ENCODE data around the gene ARPP19.
"Not testable (repeated sequence)": the region's sequence is repeated elsewhere in the genome, so short reads cannot be mapped to it uniquely, and the experiment has no call there.

ARPP19 gene

GRCh38 chr15:52514482-52514881 lies 54.3 kb downstream of the ARPP19 start:
- no peak for DNase-seq (ENCODE audit: low read depth in 2 of 2)

- DNase-seq (ENCODE audit: low read depth in 2 of 2) = not testable (repeated sequence)
Observed at GRCh38 chr15:52512869-52513268, 56.0 kb downstream of the ARPP19 start.

GRCh38 chr15:52511084-52511483 lies 57.7 kb downstream of the ARPP19 start:
- no peak for DNase-seq (ENCODE audit: low read depth in 2 of 2)

GRCh38 chr15:52509500-52510245 lies 59.2 kb downstream of the ARPP19 start:
- no peak for DNase-seq (ENCODE audit: low read depth in 2 of 2)

DNA sequence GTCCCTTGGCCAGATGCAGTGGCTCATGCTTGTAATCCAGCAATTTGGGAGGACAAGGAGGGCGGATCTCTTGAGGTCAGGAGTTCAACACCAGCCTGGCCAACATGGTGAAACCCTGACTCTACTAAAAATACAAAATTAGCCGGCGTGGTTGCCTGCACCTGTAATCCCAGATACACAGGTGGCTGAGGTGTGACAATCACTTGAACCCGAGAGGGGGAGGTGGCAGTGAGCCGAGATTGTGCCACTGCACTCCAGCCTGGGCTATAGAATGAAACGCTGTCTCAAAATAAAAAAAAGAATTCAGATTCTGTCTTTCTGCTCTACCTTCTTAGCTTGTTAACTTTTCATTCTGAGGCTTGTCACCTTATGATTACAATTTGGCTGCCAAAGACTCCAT lies 62.3 kb downstream of the ARPP19 start:
- DNase-seq (ENCODE audit: low read depth in 2 of 2) = no peak

DNA sequence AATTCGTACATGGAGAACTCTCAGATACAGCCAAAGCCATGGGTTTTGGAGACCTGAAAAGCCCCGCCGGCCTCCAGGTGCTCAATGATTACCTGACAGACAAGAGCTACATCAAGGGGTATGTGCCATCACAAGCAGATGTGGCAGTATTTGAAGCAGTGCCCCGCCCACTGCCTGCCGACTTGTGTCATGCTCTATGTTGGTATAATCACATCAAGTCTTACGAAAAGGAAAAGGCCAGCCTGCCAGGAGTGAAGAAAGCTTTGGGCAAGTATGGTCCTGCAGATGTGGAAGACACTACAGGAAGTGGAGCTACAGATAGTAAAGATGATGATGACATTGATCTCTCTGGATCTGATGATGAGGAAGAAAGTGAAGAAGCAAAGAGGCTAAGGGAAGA lies 63.7 kb downstream of the ARPP19 start:
- no peak for DNase-seq (ENCODE audit: low read depth in 2 of 2)

- no peak for DNase-seq (ENCODE audit: low read depth in 2 of 2)
Observed at GRCh38 chr15:52503788-52504496, 64.9 kb downstream of the ARPP19 start.

GRCh38 chr15:52502608-52503007 lies 66.2 kb downstream of the ARPP19 start:
- no peak for DNase-seq (ENCODE audit: low read depth in 2 of 2)

- DNase-seq (ENCODE audit: low read depth in 2 of 2) = no peak
Observed at GRCh38 chr15:52499506-52499905, 69.3 kb downstream of the ARPP19 start.

DNA sequence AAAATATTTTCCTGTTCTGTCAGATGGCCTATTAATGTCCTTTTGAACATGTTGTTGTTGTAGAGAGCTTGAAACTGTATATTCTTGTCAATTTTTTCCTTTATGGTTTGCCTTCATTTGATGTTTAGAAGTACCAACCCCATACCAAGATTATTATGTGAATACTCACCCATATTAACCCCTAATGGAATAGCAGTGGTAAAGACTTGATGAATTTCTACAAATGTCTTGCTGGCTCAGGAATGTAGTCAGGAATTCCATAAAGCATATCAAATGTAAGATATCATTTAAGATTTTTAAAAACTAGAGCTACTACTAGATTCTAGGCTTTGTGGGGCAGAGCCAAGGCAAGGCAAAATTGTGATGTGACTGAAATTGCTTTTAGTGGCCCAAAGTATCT lies 70.1 kb downstream of the ARPP19 start:
- no peak for DNase-seq (ENCODE audit: low read depth in 2 of 2)
